H1 (cell line): ENCODE results near the gene PLXDC2.

Source experiments
- CEBPB ChIP-seq: IDR thresholded peaks from 2 replicates; pipeline ENCODE4 v1.6.1; 2012; ENCODE audit warnings: low read depth, low read length
- EZH2 ChIP-seq: fragments of 200-600 bp; sonication (generic); IDR thresholded peaks from 2 replicates; pipeline ENCODE4 v1.7.1; 2012; ENCODE audit warnings: low read depth, mild to moderate bottlenecking, moderate library complexity, low read length, inconsistent platforms; ENCODE audit not compliant: severe bottlenecking
- POLR2AphosphoS5 ChIP-seq: IDR thresholded peaks from 2 replicates; pipeline ENCODE4 v1.6.1; 2011; ENCODE audit warnings: low read depth, low read length
- SAP30 ChIP-seq: fragments of 300-600 bp; sonication (generic); IDR thresholded peaks from 2 replicates; pipeline ENCODE4 v1.7.1; 2012; ENCODE audit warnings: low read length, moderate library complexity, mild to moderate bottlenecking, inconsistent platforms; ENCODE audit not compliant: insufficient read depth, insufficient replicate concordance
- SIRT6 ChIP-seq: IDR thresholded peaks from one replicate; pipeline ENCODE4 v1.7.1; 2012; ENCODE audit warnings: low read length, inconsistent platforms
- SIX5 ChIP-seq: IDR thresholded peaks from 2 replicates; pipeline ENCODE4 v1.6.1; 2011; ENCODE audit warnings: mild to moderate bottlenecking, low read depth, low read length
- ZNF274 ChIP-seq: IDR thresholded peaks from 2 replicates; pipeline ENCODE4 v1.7.0; 2012; ENCODE audit warnings: low read length, borderline replicate concordance; ENCODE audit errors: extremely low read depth
- TF ChIP-seq, protein P1 (sequence below), 3 experiments: IDR thresholded peaks; 1 replicate in 2 of 3; 2 replicates in 1 of 3; pipeline versions ENCODE4 v1.5.1 to v1.6.1; 2011; ENCODE audit warnings: low read length in 3 of 3, mild to moderate bottlenecking in 3 of 3, inconsistent platforms in 2 of 3, low read depth in 1 of 3, moderate library complexity in 1 of 3; ENCODE audit not compliant: insufficient read depth in 1 of 3; ENCODE audit errors: control extremely low read depth in 1 of 3
- TF ChIP-seq, protein P2 (sequence below): IDR thresholded peaks from 2 replicates; pipeline ENCODE4 v1.6.1; 2011; ENCODE audit warnings: low read length, improper control_type of control experiment

DNA sequence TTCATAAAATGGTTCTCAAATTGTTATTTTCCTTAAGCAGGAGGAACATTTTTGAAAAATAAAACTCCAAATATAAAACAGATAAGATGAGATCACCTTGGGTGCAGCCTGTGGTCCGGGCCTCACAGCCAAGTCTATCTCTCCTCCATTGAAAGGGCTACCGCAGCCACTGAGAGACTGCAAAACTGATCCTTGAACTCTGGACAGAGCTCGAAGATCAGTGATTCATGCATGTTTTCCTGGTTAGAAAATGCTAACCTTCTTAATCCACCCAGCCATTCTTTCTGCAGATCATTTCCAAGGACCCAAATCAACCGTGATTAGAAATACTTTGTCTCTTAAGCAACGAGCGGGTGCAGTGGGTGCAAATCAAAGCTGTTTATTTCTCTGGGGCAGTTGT, 378.8 kb downstream of the PLXDC2 start:
- no peak for TF ChIP-seq SIRT6
- TF ChIP-seq EZH2, result no peak
- TF ChIP-seq, protein P1, sequence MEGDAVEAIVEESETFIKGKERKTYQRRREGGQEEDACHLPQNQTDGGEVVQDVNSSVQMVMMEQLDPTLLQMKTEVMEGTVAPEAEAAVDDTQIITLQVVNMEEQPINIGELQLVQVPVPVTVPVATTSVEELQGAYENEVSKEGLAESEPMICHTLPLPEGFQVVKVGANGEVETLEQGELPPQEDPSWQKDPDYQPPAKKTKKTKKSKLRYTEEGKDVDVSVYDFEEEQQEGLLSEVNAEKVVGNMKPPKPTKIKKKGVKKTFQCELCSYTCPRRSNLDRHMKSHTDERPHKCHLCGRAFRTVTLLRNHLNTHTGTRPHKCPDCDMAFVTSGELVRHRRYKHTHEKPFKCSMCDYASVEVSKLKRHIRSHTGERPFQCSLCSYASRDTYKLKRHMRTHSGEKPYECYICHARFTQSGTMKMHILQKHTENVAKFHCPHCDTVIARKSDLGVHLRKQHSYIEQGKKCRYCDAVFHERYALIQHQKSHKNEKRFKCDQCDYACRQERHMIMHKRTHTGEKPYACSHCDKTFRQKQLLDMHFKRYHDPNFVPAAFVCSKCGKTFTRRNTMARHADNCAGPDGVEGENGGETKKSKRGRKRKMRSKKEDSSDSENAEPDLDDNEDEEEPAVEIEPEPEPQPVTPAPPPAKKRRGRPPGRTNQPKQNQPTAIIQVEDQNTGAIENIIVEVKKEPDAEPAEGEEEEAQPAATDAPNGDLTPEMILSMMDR (IDR thresholded peaks at IDR 0.05; ENCODE audit: control extremely low read depth in 1 of 3, insufficient read depth in 1 of 3, low read depth in 1 of 3, low read length in 3 of 3), result no peak
- TF ChIP-seq CEBPB, result no peak
- no peak for TF ChIP-seq POLR2AphosphoS5
- TF ChIP-seq ZNF274, result no peak
- TF ChIP-seq, protein P2, sequence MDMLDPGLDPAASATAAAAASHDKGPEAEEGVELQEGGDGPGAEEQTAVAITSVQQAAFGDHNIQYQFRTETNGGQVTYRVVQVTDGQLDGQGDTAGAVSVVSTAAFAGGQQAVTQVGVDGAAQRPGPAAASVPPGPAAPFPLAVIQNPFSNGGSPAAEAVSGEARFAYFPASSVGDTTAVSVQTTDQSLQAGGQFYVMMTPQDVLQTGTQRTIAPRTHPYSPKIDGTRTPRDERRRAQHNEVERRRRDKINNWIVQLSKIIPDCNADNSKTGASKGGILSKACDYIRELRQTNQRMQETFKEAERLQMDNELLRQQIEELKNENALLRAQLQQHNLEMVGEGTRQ, result no peak
- no peak for TF ChIP-seq SAP30
- no peak for TF ChIP-seq SIX5
